Right atrium auricular region (tissue), 2 donors: ENCODE measurements around the gene TNFSF15. TPM values are rescaled to one million over a fixed set of nuclear protein-coding genes. Genes with fewer than 3 reads are reported as not detected.

Experiments used
- DNase-seq: peaks from one replicate; pipeline ENCODE4 v3.0.0-alpha.2; 2019; ENCODE audit warnings: low spot score
- H3K27ac ChIP-seq, 2 donors: fragments of 200-600 bp; sonication (generic); 1 replicate in 1 of 2; 2 replicates in 1 of 2; pipeline ENCODE4 v1.5.1; 2016 to 2019
- H3K27me3 ChIP-seq, 2 donors: fragments of 200-600 bp; sonication (generic); one replicate each; pipeline versions ENCODE4 v1.5.1 to v1.6.0; 2017 to 2019
- H3K36me3 ChIP-seq: fragments of 200-600 bp; sonication (generic); one replicate; pipeline ENCODE4 v1.5.1; 2016
- H3K4me1 ChIP-seq, 2 donors: fragments of 200-600 bp; sonication (generic); one replicate each; pipeline versions ENCODE4 v1.5.1 to v1.6.0; 2017 to 2019
- H3K4me3 ChIP-seq, 2 donors: fragments of 200-600 bp; sonication (generic); 1 replicate in 1 of 2; 2 replicates in 1 of 2; pipeline ENCODE4 v1.5.1; 2017 to 2019; ENCODE audit warnings: mild to moderate bottlenecking in 1 of 2, moderate library complexity in 1 of 2
- H3K9me3 ChIP-seq, 2 donors: fragments of 200-600 bp; sonication (generic); one replicate each; pipeline ENCODE4 v1.5.1; 2019
- CTCF ChIP-seq, 2 donors: fragments of 200-600 bp; sonication (generic); IDR thresholded peaks; one replicate each; pipeline ENCODE4 v1.5.1; 2019; ENCODE audit warnings: antibody characterized with exemption in 2 of 2
- total RNA-seq, 2 donors: library from RNA; depleted of rRNA; stranded (reverse); fragments of >200 nt; gene quantifications; one replicate each; pipeline ENCODE4 v1.1.0, GENCODE V29; 2016

Gene TNFSF15
- total RNA-seq, 2 donors from 2014 or later, result 0.16 TPM; not detected in 1

- DNase-seq, result no peak
- no peak overlapping the region for H3K4me3 ChIP-seq
- TF ChIP-seq CTCF (IDR thresholded peaks at IDR 0.05), result no peak
- no peak overlapping the region for H3K27ac ChIP-seq
- H3K36me3 ChIP-seq, result no peaks in the 10 kb centered on the region
- no peaks in the 10 kb centered on the region for H3K27me3 ChIP-seq
- H3K9me3 ChIP-seq, result no peaks in the 10 kb centered on the region
- H3K4me1 ChIP-seq, result no peaks in the 10 kb centered on the region
Observed at GRCh38 chr9:114759512-114760341, 46.1 kb downstream of the TNFSF15 start.

GRCh38 chr9:114757984-114758383 is 47.9 kb downstream of the TNFSF15 start:
- no peak for DNase-seq
- Histone ChIP-seq H3K27ac (no peak overlapping the region), H3K27me3 (no peaks in the 10 kb centered on the region), H3K9me3 (no peaks in the 10 kb centered on the region), H3K4me3 (no peak overlapping the region), H3K4me1 (no peaks in the 10 kb centered on the region), H3K36me3 (no peaks in the 10 kb centered on the region)
- TF ChIP-seq CTCF (IDR thresholded peaks at IDR 0.05), result no peak

GRCh38 chr9:114757395-114757794 is 48.4 kb downstream of the TNFSF15 start:
- H3K36me3 ChIP-seq, result no peaks in the 10 kb centered on the region
- no peaks in the 10 kb centered on the region for H3K27me3 ChIP-seq
- DNase-seq, result no peak
- no peaks in the 10 kb centered on the region for H3K4me1 ChIP-seq
- no peak overlapping the region for H3K27ac ChIP-seq
- TF ChIP-seq CTCF (IDR thresholded peaks at IDR 0.05), result no peak
- H3K4me3 ChIP-seq, result no peak overlapping the region
- H3K9me3 ChIP-seq, result no peaks in the 10 kb centered on the region

- Histone ChIP-seq H3K9me3 (no peaks in the 10 kb centered on the region), H3K36me3 (no peaks in the 10 kb centered on the region), H3K27ac (no peak overlapping the region), H3K27me3 (no peaks in the 10 kb centered on the region), H3K4me1 (no peaks in the 10 kb centered on the region), H3K4me3 (no peak overlapping the region)
- no peak for TF ChIP-seq CTCF (IDR thresholded peaks at IDR 0.05)
- DNase-seq, result no peak
Observed at GRCh38 chr9:114756920-114757319, 48.9 kb downstream of the TNFSF15 start.

- Histone ChIP-seq H3K4me3 (no peak overlapping the region), H3K27ac (no peak overlapping the region), H3K36me3 (no peaks in the 10 kb centered on the region), H3K27me3 (no peaks in the 10 kb centered on the region), H3K9me3 (no peaks in the 10 kb centered on the region), H3K4me1 (no peaks in the 10 kb centered on the region)
- TF ChIP-seq CTCF (IDR thresholded peaks at IDR 0.05), result no peak
- DNase-seq, result no peak
Observed at GRCh38 chr9:114754581-114754980, 51.3 kb downstream of the TNFSF15 start.
